ENCODE results near the gene STPG2. TPM values are rescaled to one million over a fixed set of nuclear protein-coding genes. Genes with fewer than 3 reads are reported as not detected.

Gene STPG2
- total RNA-seq, 1 experiment from 2014 or later = not detected

DNA sequence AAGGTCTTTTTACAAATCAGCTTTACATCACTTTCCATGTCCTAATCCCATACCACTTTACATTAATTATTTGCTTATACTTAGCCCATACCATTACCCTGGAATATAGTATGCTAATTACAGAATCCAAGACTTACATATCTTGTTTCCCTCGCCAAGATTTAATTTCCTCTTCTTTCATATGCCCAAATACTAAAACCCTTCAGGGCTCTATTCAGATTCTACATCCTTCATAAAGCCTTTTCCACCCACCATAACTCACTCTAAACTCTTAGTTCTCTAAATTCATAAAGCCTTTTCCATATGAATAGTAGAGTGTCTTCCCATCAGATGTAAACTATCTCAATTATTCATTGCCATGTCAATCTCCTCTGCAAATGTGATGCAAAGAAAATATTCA, 390.7 kb downstream of the STPG2 start:
- no TSS peak for BruUV-seq (replicated peaks)
- DNase-seq (ENCODE audit: low read depth, low spot score) (no peak), ATAC-seq (no peak)
- in situ Hi-C loops (cut with HindIII; ENCODE audit: low pct_unique_long_range_greater_than_20kb, low sequenced_read_pairs) = no loop called here
- ChIA-PET POLR2A (no interaction called here), CTCF (no interaction called here)
- Histone ChIP-seq H3K36me3 (ENCODE audit: control insufficient read depth, insufficient read depth, low read length) (no peaks in the 10 kb centered on the region), H3K27me3 (ENCODE audit: control insufficient read depth, insufficient read depth, low read length) (no peaks in the 10 kb centered on the region), H3K27ac (ENCODE audit: low read length) (no peak overlapping the region), H3K4me3 (ENCODE audit: low read depth in 2 of 2, low read length in 2 of 2) (no peak overlapping the region), H3K4me1 (ENCODE audit: control insufficient read depth, insufficient read depth, low read length) (no peaks in the 10 kb centered on the region), H3K9me3 (ENCODE audit: control insufficient read depth, insufficient read depth, low read depth, low read length) (no peaks in the 10 kb centered on the region)
- intact Hi-C loops (cut with micrococcal nuclease; ENCODE audit: unreplicated experiment) = no loop called here
- TF ChIP-seq REST (IDR thresholded peaks at IDR 0.05; ENCODE audit: insufficient read depth in 1 of 2, low read depth in 2 of 2, low read length in 1 of 2) = no peak
- TF ChIP-seq CTCF (IDR thresholded peaks at IDR 0.05) = no peak
- TF ChIP-seq POLR2AphosphoS5 (IDR thresholded peaks at IDR 0.05; ENCODE audit: low read depth, low read length) = no peak
- TF ChIP-seq SIN3A (IDR thresholded peaks at IDR 0.05; ENCODE audit: borderline replicate concordance, insufficient read depth, low read depth, low read length) = no peak
- no peak for TF ChIP-seq TCF7L2 (IDR thresholded peaks at IDR 0.05; ENCODE audit: low read depth, low read length)

- BruUV-seq (replicated peaks) = no TSS peak
- POLR2A ChIA-PET = no interaction called here
- in situ Hi-C loops (cut with HindIII; ENCODE audit: low pct_unique_long_range_greater_than_20kb, low sequenced_read_pairs) = no loop called here
Measured at GRCh38 chr4:97747945-97748344, 395.3 kb downstream of the STPG2 start.

More at GRCh38 chr4:97747945-97748344, 395.3 kb downstream of the STPG2 start:
- CTCF ChIA-PET = no interaction called here
- H3K9me3 ChIP-seq (ENCODE audit: control insufficient read depth, insufficient read depth, low read depth, low read length) = no peaks in the 10 kb centered on the region
- H3K27ac ChIP-seq (ENCODE audit: low read length) = no peak overlapping the region
- intact Hi-C loops (cut with micrococcal nuclease; ENCODE audit: unreplicated experiment) = no loop called here
- ATAC-seq (no peak), DNase-seq (ENCODE audit: low read depth, low spot score) (no peak)
- H3K4me1 ChIP-seq (ENCODE audit: control insufficient read depth, insufficient read depth, low read length) = no peaks in the 10 kb centered on the region
- no peaks in the 10 kb centered on the region for H3K36me3 ChIP-seq (ENCODE audit: control insufficient read depth, insufficient read depth, low read length)
- TF ChIP-seq CTCF (IDR thresholded peaks at IDR 0.05) = no peak
- TF ChIP-seq POLR2AphosphoS5 (IDR thresholded peaks at IDR 0.05; ENCODE audit: low read depth, low read length) = no peak
- TF ChIP-seq REST (IDR thresholded peaks at IDR 0.05; ENCODE audit: insufficient read depth in 1 of 2, low read depth in 2 of 2, low read length in 1 of 2) = no peak
- TF ChIP-seq TCF7L2 (IDR thresholded peaks at IDR 0.05; ENCODE audit: low read depth, low read length) = no peak
- TF ChIP-seq SIN3A (IDR thresholded peaks at IDR 0.05; ENCODE audit: borderline replicate concordance, insufficient read depth, low read depth, low read length) = no peak
- H3K27me3 ChIP-seq (ENCODE audit: control insufficient read depth, insufficient read depth, low read length) = no peaks in the 10 kb centered on the region
- no peak overlapping the region for H3K4me3 ChIP-seq (ENCODE audit: low read depth in 2 of 2, low read length in 2 of 2)

All from Panc1 (cell line).